ENCODE results near the gene EXOC3L1. TPM values are rescaled to one million over a fixed set of nuclear protein-coding genes. Genes with fewer than 3 reads are reported as not detected.

EXOC3L1 gene
- 0.14 TPM in 1 of 2 replicates, not detected in the other for total RNA-seq

GRCh38 chr16:67190041-67190440 lies at the start of gene EXOC3L1:
Gene EXOC3L1 (minus strand): TSS chr16:67190136. CDS start chr16:67189676, 460 bp downstream.
- H3K27ac Mint-ChIP-seq, result no peak within 1 kb of the TSS
- intact Hi-C loops (cut with micrococcal nuclease), result no loop called here
- peaks cover 7% of the 10 kb centered on the region for H3K27me3 Mint-ChIP-seq (ENCODE audit: low read depth)
- H3K4me3 Mint-ChIP-seq (ENCODE audit: low read depth), result no peak within 1 kb of the TSS
- DNase-seq (ENCODE audit: low spot score), result no peak
- H3K36me3 Mint-ChIP-seq (ENCODE audit: low read depth), result peaks cover 27% of the 10 kb centered on the region
- H3K9me3 Mint-ChIP-seq, result no peaks in the 10 kb centered on the region
- peaks cover 30% of the 10 kb centered on the region for H3K4me1 Mint-ChIP-seq (ENCODE audit: low read depth)

GRCh38 chr16:67238806-67239470 lies 49.0 kb upstream of the EXOC3L1 start:
- Mint-ChIP-seq H3K27ac (no peak overlapping the region), H3K4me3 (ENCODE audit: low read depth) (no peak overlapping the region), H3K9me3 (no peaks in the 10 kb centered on the region), H3K27me3 (ENCODE audit: low read depth) (no peaks in the 10 kb centered on the region), H3K36me3 (ENCODE audit: low read depth) (peaks cover 51% of the 10 kb centered on the region), H3K4me1 (ENCODE audit: low read depth) (peaks cover 25% of the 10 kb centered on the region)
- DNase-seq (ENCODE audit: low spot score), result no peak
- intact Hi-C loops (cut with micrococcal nuclease), result no loop called here

- H3K4me3 Mint-ChIP-seq (ENCODE audit: low read depth), result no peak overlapping the region
- H3K27ac Mint-ChIP-seq, result no peak overlapping the region
- H3K36me3 Mint-ChIP-seq (ENCODE audit: low read depth), result peaks cover 56% of the 10 kb centered on the region
- no peak for DNase-seq (ENCODE audit: low spot score)
- peaks cover 19% of the 10 kb centered on the region for H3K4me1 Mint-ChIP-seq (ENCODE audit: low read depth)
- no peaks in the 10 kb centered on the region for H3K9me3 Mint-ChIP-seq
- intact Hi-C loops (cut with micrococcal nuclease), result no loop called here
- no peaks in the 10 kb centered on the region for H3K27me3 Mint-ChIP-seq (ENCODE audit: low read depth)
Measured at GRCh38 chr16:67238278-67238575, 48.3 kb upstream of the EXOC3L1 start.

GRCh38 chr16:67237396-67238277 lies 47.7 kb upstream of the EXOC3L1 start:
- DNase-seq (ENCODE audit: low spot score), result no peak
- Mint-ChIP-seq H3K27ac (no peak overlapping the region), H3K4me1 (ENCODE audit: low read depth) (peaks cover 16% of the 10 kb centered on the region), H3K27me3 (ENCODE audit: low read depth) (no peaks in the 10 kb centered on the region), H3K4me3 (ENCODE audit: low read depth) (no peak overlapping the region), H3K9me3 (no peaks in the 10 kb centered on the region), H3K36me3 (ENCODE audit: low read depth) (peaks cover 59% of the 10 kb centered on the region)
- intact Hi-C loops (cut with micrococcal nuclease), result no loop called here

GRCh38 chr16:67236563-67237395 lies 46.8 kb upstream of the EXOC3L1 start:
- peak; percentile 71 for DNase-seq (ENCODE audit: low spot score)
- H3K27me3 Mint-ChIP-seq (ENCODE audit: low read depth), result no peaks in the 10 kb centered on the region
- H3K4me3 Mint-ChIP-seq (ENCODE audit: low read depth), result peak overlapping the region; percentile 17
- H3K27ac Mint-ChIP-seq, result peak overlapping the region; percentile 82
- intact Hi-C loops (cut with micrococcal nuclease), result loop anchor here (1.0 kb wide), 1 partner anchor 8 kb away; no protein-coding TSS in a partner anchor
- H3K36me3 Mint-ChIP-seq (ENCODE audit: low read depth), result peaks cover 68% of the 10 kb centered on the region
- no peaks in the 10 kb centered on the region for H3K9me3 Mint-ChIP-seq
- peaks cover 13% of the 10 kb centered on the region for H3K4me1 Mint-ChIP-seq (ENCODE audit: low read depth)

GRCh38 chr16:67235816-67236562 lies 46.1 kb upstream of the EXOC3L1 start:
- Mint-ChIP-seq H3K4me1 (ENCODE audit: low read depth) (peaks cover 8% of the 10 kb centered on the region), H3K9me3 (no peaks in the 10 kb centered on the region), H3K27ac (peak overlapping the region; percentile 82), H3K27me3 (ENCODE audit: low read depth) (no peaks in the 10 kb centered on the region), H3K4me3 (ENCODE audit: low read depth) (peak overlapping the region; percentile 17), H3K36me3 (ENCODE audit: low read depth) (peaks cover 73% of the 10 kb centered on the region)
- no peak for DNase-seq (ENCODE audit: low spot score)
- intact Hi-C loops (cut with micrococcal nuclease), result loop anchor here (1.0 kb wide), 1 partner anchor 8 kb away; no protein-coding TSS in a partner anchor

DNA sequence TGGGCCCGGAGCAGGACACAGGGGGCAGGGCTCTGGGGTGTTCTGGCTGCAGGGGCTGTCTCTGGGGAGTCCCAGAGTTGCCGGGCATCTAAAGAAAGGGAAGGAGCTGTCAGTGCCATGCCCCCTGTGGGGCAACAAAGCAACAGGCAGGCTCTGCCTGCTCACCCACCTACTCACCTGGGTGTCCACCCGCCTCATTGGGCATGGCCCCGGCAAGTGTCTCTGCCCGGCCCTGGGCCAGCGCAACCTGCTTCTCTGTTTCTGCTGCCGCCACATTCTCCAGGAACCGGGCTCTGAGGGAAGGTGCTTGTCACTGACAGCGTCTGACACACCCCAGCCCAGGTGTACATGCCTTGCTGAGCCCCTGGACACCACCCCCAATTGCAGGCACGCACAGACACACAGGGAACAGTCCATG lies 44.3 kb upstream of the EXOC3L1 start:
- H3K27me3 Mint-ChIP-seq (ENCODE audit: low read depth), result no peaks in the 10 kb centered on the region
- no peak overlapping the region for H3K4me3 Mint-ChIP-seq (ENCODE audit: low read depth)
- DNase-seq (ENCODE audit: low spot score), result no peak
- peaks cover 84% of the 10 kb centered on the region for H3K36me3 Mint-ChIP-seq (ENCODE audit: low read depth)
- intact Hi-C loops (cut with micrococcal nuclease), result no loop called here
- H3K4me1 Mint-ChIP-seq (ENCODE audit: low read depth), result peaks cover 5% of the 10 kb centered on the region
- H3K27ac Mint-ChIP-seq, result no peak overlapping the region
- H3K9me3 Mint-ChIP-seq, result no peaks in the 10 kb centered on the region

GRCh38 chr16:67233596-67233995 lies 43.7 kb upstream of the EXOC3L1 start:
- H3K27me3 Mint-ChIP-seq (ENCODE audit: low read depth), result no peaks in the 10 kb centered on the region
- intact Hi-C loops (cut with micrococcal nuclease), result no loop called here
- peaks cover 5% of the 10 kb centered on the region for H3K4me1 Mint-ChIP-seq (ENCODE audit: low read depth)
- no peaks in the 10 kb centered on the region for H3K9me3 Mint-ChIP-seq
- DNase-seq (ENCODE audit: low spot score), result no peak
- no peak overlapping the region for H3K4me3 Mint-ChIP-seq (ENCODE audit: low read depth)
- no peak overlapping the region for H3K27ac Mint-ChIP-seq
- H3K36me3 Mint-ChIP-seq (ENCODE audit: low read depth), result peaks cover 83% of the 10 kb centered on the region

GRCh38 chr16:67230809-67231660 lies 41.1 kb upstream of the EXOC3L1 start:
- Mint-ChIP-seq H3K36me3 (ENCODE audit: low read depth) (peaks cover 74% of the 10 kb centered on the region), H3K27ac (no peak overlapping the region), H3K4me3 (ENCODE audit: low read depth) (no peak overlapping the region), H3K9me3 (no peaks in the 10 kb centered on the region), H3K27me3 (ENCODE audit: low read depth) (no peaks in the 10 kb centered on the region), H3K4me1 (ENCODE audit: low read depth) (peaks cover 18% of the 10 kb centered on the region)
- no peak for DNase-seq (ENCODE audit: low spot score)
- intact Hi-C loops (cut with micrococcal nuclease), result no loop called here

- Mint-ChIP-seq H3K27ac (no peak overlapping the region), H3K27me3 (ENCODE audit: low read depth) (no peaks in the 10 kb centered on the region), H3K36me3 (ENCODE audit: low read depth) (peaks cover 67% of the 10 kb centered on the region), H3K4me3 (ENCODE audit: low read depth) (no peak overlapping the region), H3K9me3 (no peaks in the 10 kb centered on the region), H3K4me1 (ENCODE audit: low read depth) (peaks cover 25% of the 10 kb centered on the region)
- no peak for DNase-seq (ENCODE audit: low spot score)
- intact Hi-C loops (cut with micrococcal nuclease), result loop anchor here (5.0 kb wide), 1 partner anchor 48 kb away; the partner anchor contains the start of gene MATCAP1
Measured at GRCh38 chr16:67229906-67230808, 40.2 kb upstream of the EXOC3L1 start.

DNA sequence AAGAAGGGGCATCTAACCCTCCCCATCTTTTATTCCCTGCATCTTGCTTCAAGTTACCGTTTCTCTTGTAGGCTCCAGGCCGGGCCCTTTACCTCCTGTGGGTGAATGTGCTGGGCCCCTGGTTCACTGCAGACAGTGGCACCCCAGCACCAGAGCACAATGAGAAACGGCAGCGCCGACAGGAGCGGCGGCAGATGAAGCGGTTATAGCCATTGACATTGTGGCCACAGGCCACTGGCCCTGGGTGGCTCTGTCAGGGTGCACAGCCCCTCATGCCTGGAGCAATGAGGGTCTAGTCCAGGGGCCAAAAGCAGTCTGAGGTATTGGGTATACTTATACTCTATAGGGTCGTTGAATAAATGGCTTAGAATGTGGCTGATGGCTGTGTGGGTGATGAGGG lies 39.0 kb upstream of the EXOC3L1 start:
- Mint-ChIP-seq H3K4me1 (ENCODE audit: low read depth) (peaks cover 36% of the 10 kb centered on the region), H3K27ac (no peak overlapping the region), H3K4me3 (ENCODE audit: low read depth) (peak overlapping the region; percentile 98), H3K36me3 (ENCODE audit: low read depth) (peaks cover 58% of the 10 kb centered on the region), H3K27me3 (ENCODE audit: low read depth) (no peaks in the 10 kb centered on the region), H3K9me3 (no peaks in the 10 kb centered on the region)
- no peak for DNase-seq (ENCODE audit: low spot score)
- intact Hi-C loops (cut with micrococcal nuclease), result loop anchor here (5.0 kb wide), 1 partner anchor 47 kb away; the partner anchor contains the start of gene MATCAP1

Measured in activated T-helper 2 cell treated with anti-CD3 and anti-CD28 coated beads, Interferon-gamma antibody, Interleukin-2, Interleukin-4, amounts not matched to agents 10 μg/mL and 5 μg/mL and 100 μg/mL, durations not matched to agents 14 hours and 24 hours and 36 hours (primary cell).